Gastroesophageal sphincter (tissue), 4 donors: Measurements from ENCODE around the gene GPR137C. TPM values are rescaled to one million over a fixed set of nuclear protein-coding genes. Genes with fewer than 3 reads are reported as not detected.
A peak's percentile ranks its signal among the peaks of the same experiment; 100 is the strongest.

ENCODE experiments used
- ATAC-seq: fragments of 150-250 bp; one replicate; pipeline ENCODE4 v1.9.1; 2016; ENCODE audit warnings: mild to moderate bottlenecking, moderate library complexity
- H3K27ac ChIP-seq, 4 donors: fragments of 200-600 bp; sonication (generic) in 3 of 4; 1 replicate in 3 of 4; 2 replicates in 1 of 4; pipeline ENCODE4 v1.5.1; 2016 to 2019
- H3K27me3 ChIP-seq: fragments of 200-600 bp; sonication (generic); one replicate; pipeline ENCODE4 v1.5.1; 2019
- H3K36me3 ChIP-seq, 2 donors: fragments of 200-600 bp; sonication (generic); one replicate each; pipeline ENCODE4 v1.5.1; 2019; ENCODE audit warnings: control low read depth in 1 of 2
- H3K4me1 ChIP-seq, 3 donors: fragments of 200-600 bp; sonication (generic); 1 replicate in 2 of 3; 2 replicates in 1 of 3; pipeline ENCODE4 v1.5.1; 2016 to 2019; ENCODE audit warnings: control low read depth in 2 of 3
- H3K4me3 ChIP-seq, 2 donors: fragments of 200-600 bp; sonication (generic); one replicate each; pipeline ENCODE4 v1.5.1; 2019; ENCODE audit warnings: mild to moderate bottlenecking in 1 of 2, moderate library complexity in 1 of 2
- H3K9me3 ChIP-seq, 3 donors: fragments of 200-600 bp; sonication (generic); one replicate each; pipeline ENCODE4 v1.5.1; 2017 to 2019; ENCODE audit warnings: control low read depth in 2 of 3
- CTCF ChIP-seq, 4 experiments: fragments of 200-600 bp in 2 of 4; fragments of 450-650 bp in 2 of 4; sonication (generic) in 1 of 4; IDR thresholded peaks; one replicate each; pipeline ENCODE4 v1.5.1; 2017 to 2019; ENCODE audit warnings: antibody characterized with exemption in 4 of 4, mild to moderate bottlenecking in 2 of 4, moderate library complexity in 2 of 4
- EP300 ChIP-seq: sonication (generic); formaldehyde crosslinking; IDR thresholded peaks from one replicate; pipeline ENCODE4 v1.6.1; 2017; ENCODE audit warnings: antibody characterized with exemption, mild to moderate bottlenecking
- POLR2A ChIP-seq, 2 donors: fragments of 450-650 bp; IDR thresholded peaks; one replicate each; pipeline ENCODE4 v1.6.1; 2017; ENCODE audit warnings: antibody characterized with exemption in 2 of 2, mild to moderate bottlenecking in 2 of 2, moderate library complexity in 1 of 2
- POLR2AphosphoS5 ChIP-seq: sonication (generic); formaldehyde crosslinking; IDR thresholded peaks from one replicate; pipeline ENCODE4 v1.6.1; 2017; ENCODE audit warnings: antibody characterized with exemption
- WGBS, 2 donors: methylation state at CpG; one replicate each; pipeline ENCODE4 v1.1.5; 2018; ENCODE audit warnings: low coverage in 1 of 2; 5-methylcytosine and 5-hydroxymethylcytosine counted together
- total RNA-seq, 4 donors: library from RNA; depleted of rRNA; stranded (reverse); fragments of >200 nt; gene quantifications; one replicate each; pipeline ENCODE4 v1.1.0, GENCODE V29; 2016

The GPR137C gene
- total RNA-seq, 4 donors from 2014 or later: 0.12 to 0.54 (median 0.19) TPM

- H3K9me3 ChIP-seq: no peaks in the 10 kb centered on the region
- no peaks in the 10 kb centered on the region for H3K27me3 ChIP-seq
- no peak overlapping the region for H3K4me3 ChIP-seq
- 79 to 84% methylated on average over 3 to 7 of the region's 7 CpGs for WGBS, 2 donors
- H3K27ac ChIP-seq: no peak overlapping the region
- peaks cover 0 to 29% (median under 1%) of the 10 kb centered on the region in 3 donors for H3K4me1 ChIP-seq
- peaks cover 0 to 13% of the 10 kb centered on the region in 2 donors for H3K36me3 ChIP-seq
- no peak for ATAC-seq
- TF ChIP-seq EP300 (no peak), POLR2A (IDR thresholded peaks at IDR 0.05) (no peak), CTCF (IDR thresholded peaks at IDR 0.05) (no peak), POLR2AphosphoS5 (no peak)
Measured at GRCh38 chr14:52545584-52546317, 6.9 kb upstream of the GPR137C start.

DNA sequence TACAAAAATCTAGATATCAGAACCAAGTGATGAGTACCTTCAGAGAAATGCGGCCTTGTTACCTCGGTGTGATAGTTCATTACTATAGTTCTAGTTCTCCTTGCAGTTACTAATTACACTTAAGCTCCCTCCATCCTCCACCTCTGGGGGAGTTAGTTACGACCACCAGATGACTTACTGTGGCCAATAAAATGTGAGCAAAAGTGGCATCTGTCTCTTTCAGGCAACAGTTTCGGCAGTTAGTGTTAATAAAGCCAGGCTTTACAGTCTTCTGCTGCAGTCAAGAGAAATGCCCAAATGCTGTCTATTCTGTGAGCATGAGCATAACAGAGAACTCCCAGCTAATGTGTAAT, 6.3 kb upstream of the GPR137C start:
- no peak overlapping the region for H3K4me3 ChIP-seq
- no peak for TF ChIP-seq CTCF (IDR thresholded peaks at IDR 0.05)
- TF ChIP-seq EP300: no peak
- TF ChIP-seq POLR2A (IDR thresholded peaks at IDR 0.05): no peak
- TF ChIP-seq POLR2AphosphoS5: no peak
- no peak for ATAC-seq
- H3K4me1 ChIP-seq: peaks cover 0 to 34% (median 6%) of the 10 kb centered on the region in 3 donors
- H3K27ac ChIP-seq: no peak overlapping the region
- 82 to 91% methylated on average over 4 of the region's 4 CpGs for WGBS, 2 donors
- no peaks in the 10 kb centered on the region for H3K27me3 ChIP-seq
- H3K36me3 ChIP-seq: peaks cover 0 to 8% of the 10 kb centered on the region in 2 donors
- H3K9me3 ChIP-seq: no peaks in the 10 kb centered on the region

DNA sequence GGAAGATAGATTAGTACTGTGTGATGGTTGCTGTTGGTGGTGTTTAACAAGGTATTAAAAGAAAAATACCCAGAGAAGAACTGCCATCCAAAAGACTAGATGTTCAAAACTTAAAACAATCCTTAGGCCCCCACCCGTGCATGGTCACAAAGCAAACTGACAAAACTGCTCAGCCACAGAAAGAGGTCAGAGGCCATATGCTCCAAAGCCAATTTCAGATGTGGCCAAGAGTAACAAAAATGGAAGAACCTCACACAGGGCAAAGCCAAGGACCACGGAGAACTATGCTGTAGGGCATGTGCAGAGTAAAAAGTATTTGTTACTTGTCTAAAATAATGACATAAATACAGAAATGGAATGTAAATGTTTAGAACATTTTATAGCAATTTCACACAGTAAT, 5.6 kb upstream of the GPR137C start:
- Histone ChIP-seq H3K9me3 (no peaks in the 10 kb centered on the region), H3K27me3 (no peaks in the 10 kb centered on the region), H3K36me3 (peaks cover 0 to under 1% of the 10 kb centered on the region in 2 donors), H3K4me3 (no peak overlapping the region), H3K27ac (no peak overlapping the region), H3K4me1 (peaks cover 0 to 38% (median 7%) of the 10 kb centered on the region in 3 donors)
- TF ChIP-seq POLR2A (IDR thresholded peaks at IDR 0.05) (no peak), EP300 (no peak), POLR2AphosphoS5 (no peak), CTCF (IDR thresholded peaks at IDR 0.05) (no peak)
- ATAC-seq: no peak
- WGBS, 2 donors: 25 to 74% methylated on average over 2 of the region's 2 CpGs

GRCh38 chr14:52547526-52547925, 5.1 kb upstream of the GPR137C start:
- Histone ChIP-seq H3K4me3 (no peak overlapping the region), H3K36me3 (no peaks in the 10 kb centered on the region), H3K9me3 (no peaks in the 10 kb centered on the region), H3K4me1 (peaks cover 0 to 38% (median 7%) of the 10 kb centered on the region in 3 donors), H3K27ac (no peak overlapping the region), H3K27me3 (no peaks in the 10 kb centered on the region)
- TF ChIP-seq POLR2AphosphoS5 (no peak), EP300 (no peak), CTCF (IDR thresholded peaks at IDR 0.05) (no peak), POLR2A (IDR thresholded peaks at IDR 0.05) (no peak)
- no peak for ATAC-seq
- 80 to 84% methylated on average over 1 to 3 of the region's 3 CpGs for WGBS, 2 donors

DNA sequence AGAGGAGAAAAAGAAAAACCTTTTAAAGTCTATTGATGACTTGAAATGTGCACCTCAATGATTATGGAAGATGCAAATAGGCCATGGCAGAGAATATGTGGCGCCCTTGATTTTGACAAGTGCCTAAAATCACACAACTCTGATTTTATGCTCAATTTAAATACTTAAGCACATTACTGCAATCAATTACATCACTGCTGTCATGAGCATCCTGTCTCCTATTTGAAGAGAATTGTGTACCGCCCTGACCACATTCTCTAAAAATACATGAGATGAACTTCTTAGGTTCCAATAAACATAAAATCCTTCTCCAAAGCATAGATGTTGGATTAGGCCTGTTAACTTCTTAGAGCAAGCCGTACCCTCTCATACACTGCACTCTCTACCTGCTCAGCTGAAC, 2.0 kb upstream of the GPR137C start:
- Histone ChIP-seq H3K36me3 (no peaks in the 10 kb centered on the region), H3K27ac (peak overlapping the region in 1 of 4 donors; percentile 93), H3K9me3 (no peaks in the 10 kb centered on the region), H3K27me3 (no peaks in the 10 kb centered on the region), H3K4me1 (peaks cover 0 to 51% (median 9%) of the 10 kb centered on the region in 3 donors), H3K4me3 (no peak overlapping the region)
- ATAC-seq: no peak
- 85 to 89% methylated on average over 2 to 3 of the region's 3 CpGs for WGBS, 2 donors
- TF ChIP-seq EP300 (no peak), POLR2A (IDR thresholded peaks at IDR 0.05) (no peak), POLR2AphosphoS5 (no peak), CTCF (IDR thresholded peaks at IDR 0.05) (no peak)
